ENCODE measurements around the gene CD101.

The CD101 gene, protein sequence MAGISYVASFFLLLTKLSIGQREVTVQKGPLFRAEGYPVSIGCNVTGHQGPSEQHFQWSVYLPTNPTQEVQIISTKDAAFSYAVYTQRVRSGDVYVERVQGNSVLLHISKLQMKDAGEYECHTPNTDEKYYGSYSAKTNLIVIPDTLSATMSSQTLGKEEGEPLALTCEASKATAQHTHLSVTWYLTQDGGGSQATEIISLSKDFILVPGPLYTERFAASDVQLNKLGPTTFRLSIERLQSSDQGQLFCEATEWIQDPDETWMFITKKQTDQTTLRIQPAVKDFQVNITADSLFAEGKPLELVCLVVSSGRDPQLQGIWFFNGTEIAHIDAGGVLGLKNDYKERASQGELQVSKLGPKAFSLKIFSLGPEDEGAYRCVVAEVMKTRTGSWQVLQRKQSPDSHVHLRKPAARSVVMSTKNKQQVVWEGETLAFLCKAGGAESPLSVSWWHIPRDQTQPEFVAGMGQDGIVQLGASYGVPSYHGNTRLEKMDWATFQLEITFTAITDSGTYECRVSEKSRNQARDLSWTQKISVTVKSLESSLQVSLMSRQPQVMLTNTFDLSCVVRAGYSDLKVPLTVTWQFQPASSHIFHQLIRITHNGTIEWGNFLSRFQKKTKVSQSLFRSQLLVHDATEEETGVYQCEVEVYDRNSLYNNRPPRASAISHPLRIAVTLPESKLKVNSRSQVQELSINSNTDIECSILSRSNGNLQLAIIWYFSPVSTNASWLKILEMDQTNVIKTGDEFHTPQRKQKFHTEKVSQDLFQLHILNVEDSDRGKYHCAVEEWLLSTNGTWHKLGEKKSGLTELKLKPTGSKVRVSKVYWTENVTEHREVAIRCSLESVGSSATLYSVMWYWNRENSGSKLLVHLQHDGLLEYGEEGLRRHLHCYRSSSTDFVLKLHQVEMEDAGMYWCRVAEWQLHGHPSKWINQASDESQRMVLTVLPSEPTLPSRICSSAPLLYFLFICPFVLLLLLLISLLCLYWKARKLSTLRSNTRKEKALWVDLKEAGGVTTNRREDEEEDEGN

GRCh38 chr1:117001254-117001927 lies at the start of gene CD101:
Gene CD101 (plus strand): TSS chr1:117001760. CDS start chr1:117001818, 58 bp downstream.
- TF ChIP-seq ZNF274 (IDR thresholded peaks at IDR 0.05; ENCODE audit: low read depth, low read length) = no peak
- H3K4me3 ChIP-seq (ENCODE audit: low read length) = peak within 1 kb of the TSS; percentile 56; the same call in 1 of the 2 replicates

- H3K4me3 ChIP-seq (ENCODE audit: low read length) = no peak overlapping the region
- no peak for TF ChIP-seq ZNF274 (IDR thresholded peaks at IDR 0.05; ENCODE audit: low read depth, low read length)
Observed at GRCh38 chr1:116952738-116953275, 48.8 kb upstream of the CD101 start.

GRCh38 chr1:116954440-116954839 lies 47.1 kb upstream of the CD101 start:
- TF ChIP-seq ZNF274 (IDR thresholded peaks at IDR 0.05; ENCODE audit: low read depth, low read length) = no peak
- no peak overlapping the region for H3K4me3 ChIP-seq (ENCODE audit: low read length)

DNA sequence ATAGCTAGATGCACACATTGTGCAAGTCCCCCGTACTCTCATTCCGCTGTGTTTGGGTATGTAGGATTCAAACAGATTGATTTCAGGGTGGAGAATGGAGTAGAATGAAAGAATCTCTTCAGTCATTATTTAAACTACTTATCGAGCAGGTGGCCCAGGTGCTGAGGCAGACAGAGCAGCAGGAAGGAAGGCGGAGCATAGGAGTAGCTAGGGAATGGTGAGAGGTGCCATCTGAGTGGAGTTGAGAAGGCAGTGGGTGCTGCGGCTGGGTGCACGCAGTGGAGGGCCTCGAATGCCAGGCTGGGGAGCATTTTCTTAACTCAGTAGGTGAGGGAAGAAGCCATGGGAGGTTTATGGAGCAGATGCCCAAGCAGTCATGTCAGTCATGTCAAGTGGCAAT lies 45.2 kb upstream of the CD101 start:
- no peak for TF ChIP-seq ZNF274 (IDR thresholded peaks at IDR 0.05; ENCODE audit: low read depth, low read length)
- no peak overlapping the region for H3K4me3 ChIP-seq (ENCODE audit: low read length)

DNA sequence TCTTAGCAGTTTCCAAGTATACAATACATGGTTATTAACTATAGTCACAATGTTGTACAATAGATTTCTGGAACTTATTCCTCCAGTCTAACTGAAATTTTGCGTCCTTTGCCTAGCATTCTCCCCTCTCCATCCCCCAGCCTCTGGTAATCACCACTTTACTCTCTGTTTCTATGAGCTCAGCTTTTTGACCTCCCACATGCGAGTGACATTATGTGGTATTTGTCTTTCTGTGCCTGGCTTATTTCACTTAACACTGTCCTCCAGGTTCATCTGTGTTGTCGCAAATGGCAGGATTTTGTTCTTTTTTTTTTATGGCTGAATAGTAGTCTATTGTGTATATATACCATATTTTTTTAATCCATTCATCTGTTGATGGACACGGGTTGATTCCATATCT lies 43.9 kb upstream of the CD101 start:
- no peak for TF ChIP-seq ZNF274 (IDR thresholded peaks at IDR 0.05; ENCODE audit: low read depth, low read length)
- no peak overlapping the region for H3K4me3 ChIP-seq (ENCODE audit: low read length)

DNA sequence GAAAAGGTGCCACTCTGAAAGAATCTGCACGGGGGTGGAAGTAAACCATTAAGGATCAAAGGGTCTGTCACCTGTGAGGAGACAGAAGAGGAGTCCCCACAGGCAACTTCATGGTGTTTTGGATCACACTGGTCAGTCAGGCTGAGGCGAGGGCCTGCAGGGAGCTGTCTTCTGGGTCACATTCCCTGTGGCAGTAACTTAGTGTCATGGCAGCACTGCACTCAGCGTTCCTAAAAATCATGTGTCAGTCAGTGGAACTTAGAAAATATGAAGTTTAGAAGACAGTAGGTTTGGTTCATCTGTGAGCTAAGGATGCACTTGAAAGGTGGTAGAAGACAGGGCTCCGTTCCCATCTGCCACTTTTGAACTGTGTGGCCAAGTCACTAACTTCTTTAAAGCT lies 43.5 kb upstream of the CD101 start:
- H3K4me3 ChIP-seq (ENCODE audit: low read length) = no peak overlapping the region
- TF ChIP-seq ZNF274 (IDR thresholded peaks at IDR 0.05; ENCODE audit: low read depth, low read length) = no peak

GRCh38 chr1:116958977-116959376 lies 42.6 kb upstream of the CD101 start:
- no peak overlapping the region for H3K4me3 ChIP-seq (ENCODE audit: low read length)
- TF ChIP-seq ZNF274 (IDR thresholded peaks at IDR 0.05; ENCODE audit: low read depth, low read length) = no peak

- no peak for TF ChIP-seq ZNF274 (IDR thresholded peaks at IDR 0.05; ENCODE audit: low read depth, low read length)
- H3K4me3 ChIP-seq (ENCODE audit: low read length) = no peak overlapping the region
Observed at GRCh38 chr1:116961606-116962005, 40.0 kb upstream of the CD101 start.

DNA sequence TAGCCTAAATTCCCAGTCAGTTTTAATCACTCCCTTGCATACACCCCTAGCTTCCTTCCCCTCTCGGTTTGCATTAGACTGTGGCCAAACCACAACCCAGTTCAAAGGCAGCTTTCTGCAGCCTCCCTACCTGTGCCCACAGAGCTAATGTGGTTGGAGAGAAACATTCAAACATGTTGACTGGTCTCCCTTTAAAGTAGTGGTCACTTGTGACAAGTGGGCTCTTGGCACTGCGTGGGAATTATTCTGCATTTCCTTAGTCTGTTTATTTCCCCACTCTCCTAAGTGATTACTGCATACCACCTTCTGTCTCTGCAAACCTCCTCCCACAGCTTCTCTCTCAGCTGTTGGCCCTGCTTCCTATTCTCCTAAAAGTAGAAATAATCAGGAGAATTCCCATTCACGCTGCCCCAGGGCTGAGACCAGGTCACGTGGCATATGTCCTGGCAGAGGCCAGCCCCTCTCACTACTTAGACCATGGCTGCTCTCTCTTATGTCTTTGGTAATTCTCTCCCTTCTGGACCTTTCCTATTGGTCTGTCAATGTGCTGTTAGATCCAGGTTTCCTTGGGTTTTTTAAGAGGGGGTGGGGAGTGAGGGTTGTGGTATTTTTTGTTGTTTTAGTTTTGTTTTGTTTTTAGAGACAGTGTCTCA lies 38.4 kb upstream of the CD101 start:
- TF ChIP-seq ZNF274 (IDR thresholded peaks at IDR 0.05; ENCODE audit: low read depth, low read length) = no peak
- no peak overlapping the region for H3K4me3 ChIP-seq (ENCODE audit: low read length)

GRCh38 chr1:116966791-116967190 lies 34.8 kb upstream of the CD101 start:
- TF ChIP-seq ZNF274 (IDR thresholded peaks at IDR 0.05; ENCODE audit: low read depth, low read length) = no peak
- H3K4me3 ChIP-seq (ENCODE audit: low read length) = no peak overlapping the region

DNA sequence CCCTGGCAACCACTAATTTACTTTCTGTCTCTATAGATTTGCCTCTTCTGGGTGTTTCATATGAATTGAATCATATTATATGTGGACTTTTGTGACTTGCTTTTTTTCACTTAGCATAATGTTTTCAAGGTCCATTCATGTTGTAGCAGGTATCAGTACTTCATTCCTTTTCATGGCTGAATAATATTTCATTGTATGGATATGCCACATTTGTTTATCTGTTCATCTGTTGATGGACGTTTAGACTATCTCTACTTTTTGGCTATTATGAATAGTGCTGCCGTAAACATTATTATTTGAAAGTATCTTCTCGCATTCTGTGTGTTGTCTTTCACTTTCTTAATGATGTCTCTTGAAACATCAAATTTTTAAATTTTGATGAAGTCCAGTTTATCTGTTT lies 32.8 kb upstream of the CD101 start:
- TF ChIP-seq ZNF274 (IDR thresholded peaks at IDR 0.05; ENCODE audit: low read depth, low read length) = no peak
- no peak overlapping the region for H3K4me3 ChIP-seq (ENCODE audit: low read length)

- TF ChIP-seq ZNF274 (IDR thresholded peaks at IDR 0.05; ENCODE audit: low read depth, low read length) = no peak
- no peak overlapping the region for H3K4me3 ChIP-seq (ENCODE audit: low read length)
Observed at GRCh38 chr1:116971258-116971860, 30.2 kb upstream of the CD101 start.

Data from GM08714 (cell line).